Adrenal gland (tissue), 12 donors: ENCODE measurements around the gene MLH3. TPM values are rescaled to one million over a fixed set of nuclear protein-coding genes. Genes with fewer than 3 reads are reported as not detected.
A peak's percentile ranks its signal among the peaks of the same experiment; 100 is the strongest.

Source experiments
- DNase-seq, 7 donors: peaks; one replicate each; pipeline ENCODE4 v3.0.0-alpha.2; 2019 to 2020
- H3K27ac ChIP-seq, 5 donors: fragments of 200-600 bp; sonication (generic) in 4 of 5; 1 replicate in 3 of 5; 2 replicates in 2 of 5; pipeline versions ENCODE4 v1.5.1 to v1.8.0; 2016 to 2020; ENCODE audit warnings: mild to moderate bottlenecking in 1 of 5
- H3K27me3 ChIP-seq: fragments of 200-600 bp; 2 replicates; pipeline ENCODE4 v1.8.0; 2021
- H3K36me3 ChIP-seq, 2 donors: fragments of 200-600 bp; replicated peaks in 1 of 2; 1 replicate in 1 of 2; 2 replicates in 1 of 2; pipeline versions ENCODE4 v1.5.1 to v1.8.0; 2018 to 2022
- H3K4me1 ChIP-seq, 2 donors: fragments of 200-600 bp; replicated peaks in 1 of 2; 1 replicate in 1 of 2; 2 replicates in 1 of 2; pipeline versions ENCODE4 v1.5.1 to v1.8.0; 2018 to 2021
- H3K4me3 ChIP-seq, 4 donors: fragments of 200-600 bp; sonication (generic) in 3 of 4; one replicate each; pipeline ENCODE4 v1.5.1; 2016 to 2018
- H3K9me3 ChIP-seq, 3 donors: fragments of 200-600 bp; sonication (generic) in 1 of 3; replicated peaks in 1 of 3; 1 replicate in 2 of 3; 2 replicates in 1 of 3; pipeline versions ENCODE4 v1.5.1 to v1.8.0; 2016 to 2021
- CTCF ChIP-seq, 6 experiments: fragments of 450-650 bp in 4 of 6; fragments of 200-600 bp in 2 of 6; sonication (generic) in 1 of 6; IDR thresholded peaks; 1 replicate in 5 of 6; 2 replicates in 1 of 6; pipeline versions ENCODE4 v1.5.1 to v1.8.0; 2016 to 2021; ENCODE audit warnings: antibody characterized with exemption in 6 of 6, mild to moderate bottlenecking in 2 of 6, moderate library complexity in 1 of 6
- POLR2A ChIP-seq, 2 donors: fragments of 450-650 bp; IDR thresholded peaks; one replicate each; pipeline ENCODE4 v1.6.1; 2017; ENCODE audit warnings: antibody characterized with exemption in 2 of 2, mild to moderate bottlenecking in 2 of 2, moderate library complexity in 1 of 2
- WGBS, 4 donors: extraction: QIAGEN DNeasy Blood & Tissue Kit in 2 of 4; methylation state at CpG; one replicate each; pipeline versions ENCODE4 v1.1.5 to v1.1.7; 2013 to 2017; 5-methylcytosine and 5-hydroxymethylcytosine counted together
- intact Hi-C, 2 donors: fragments of 100-400 bp; cut with DNase I; formaldehyde crosslinking; loops; one replicate each; pipeline versions ENCODE4 v1.14.1 to v1.15.0; 2022 to 2023
- polyA plus RNA-seq, 3 donors: library from polyadenylated mRNA; stranded (reverse); fragments of 200-250 nt in 2 of 3; fragments of 350-450 nt in 1 of 3; fragmentation: Illumina TruSeq in 1 of 3; extraction: RNeasy Lipid Tissue Mini Kit (QIAGEN cat#74804) in 1 of 3; gene quantifications; one replicate each; pipeline ENCODE4 v1.2.3, GENCODE V29; 2013 to 2014
- total RNA-seq, 9 donors: library from RNA; depleted of rRNA in 4 of 9; stranded (reverse); fragments of >200 nt in 4 of 9; fragments of 120-200 nt in 1 of 9; fragmentation: NEBNext Ultra II Directional in 1 of 9; extraction: Animal tissue kit (Norgen Biotek cat#: 25700) in 1 of 9; gene quantifications; one replicate each; pipeline versions ENCODE4 v1.1.0 to v1.2.4, GENCODE V29; 2013 to 2023
- donor health status: healthy with polysubstance abuse.
- donor health status: Bipolar disorder and iron deficiency.
- donor health status: DM: yes; HTN: yes; CAD: no.
- donor health status: DM: no; HTN: no; CAD: no.
- donor health status: DM: no; HTN: no; CAD: no.
- donor health status: DM: yes; HTN: yes; CAD: no.

Gene MLH3
- total and polyA plus RNA-seq, 12 donors = 22.2 to 51.4 (median 32.2) TPM

- TF ChIP-seq CTCF (IDR thresholded peaks at IDR 0.05) (no peak), POLR2A (IDR thresholded peaks at IDR 0.05) (no peak)
- Histone ChIP-seq H3K9me3 (no peaks in the 10 kb centered on the region), H3K27me3 (no peaks in the 10 kb centered on the region), H3K27ac (no peak overlapping the region), H3K36me3 (no peaks in the 10 kb centered on the region), H3K4me3 (no peak overlapping the region), H3K4me1 (peaks cover 0 to 11% of the 10 kb centered on the region in 2 donors)
- DNase-seq = peak in 1 of 7 donors; percentile 27
- 81 to 100% (median 93%) methylated on average over 3 to 4 of the region's 4 CpGs for WGBS, 4 donors
- intact Hi-C loops = no loop called here
Observed at GRCh38 chr14:74980398-74980730, 70.9 kb downstream of the MLH3 start.

- 80 to 91% (median 85%) methylated on average over 13 to 23 of the region's 23 CpGs for WGBS, 4 donors
- Histone ChIP-seq H3K27me3 (no peaks in the 10 kb centered on the region), H3K36me3 (no peaks in the 10 kb centered on the region), H3K27ac (no peak overlapping the region), H3K9me3 (no peaks in the 10 kb centered on the region), H3K4me1 (peaks cover 0 to 11% of the 10 kb centered on the region in 2 donors), H3K4me3 (no peak overlapping the region)
- TF ChIP-seq POLR2A (IDR thresholded peaks at IDR 0.05) (no peak), CTCF (IDR thresholded peaks at IDR 0.05) (no peak)
- intact Hi-C loops = no loop called here
- DNase-seq = peak in 1 of 7 donors; percentile 51
Observed at GRCh38 chr14:74979442-74980397, 71.5 kb downstream of the MLH3 start.

- H3K27me3 ChIP-seq = no peaks in the 10 kb centered on the region
- no peak for DNase-seq
- TF ChIP-seq POLR2A (IDR thresholded peaks at IDR 0.05) = no peak
- no peak for TF ChIP-seq CTCF (IDR thresholded peaks at IDR 0.05)
- WGBS, 4 donors = 72 to 90% (median 84%) methylated on average over 4 of the region's 4 CpGs
- H3K4me1 ChIP-seq = peaks cover 0 to 11% of the 10 kb centered on the region in 2 donors
- no peak overlapping the region for H3K27ac ChIP-seq
- H3K36me3 ChIP-seq = no peaks in the 10 kb centered on the region
- intact Hi-C loops = no loop called here
- H3K9me3 ChIP-seq = no peaks in the 10 kb centered on the region
- H3K4me3 ChIP-seq = no peak overlapping the region
Observed at GRCh38 chr14:74979029-74979428, 72.2 kb downstream of the MLH3 start.

DNA sequence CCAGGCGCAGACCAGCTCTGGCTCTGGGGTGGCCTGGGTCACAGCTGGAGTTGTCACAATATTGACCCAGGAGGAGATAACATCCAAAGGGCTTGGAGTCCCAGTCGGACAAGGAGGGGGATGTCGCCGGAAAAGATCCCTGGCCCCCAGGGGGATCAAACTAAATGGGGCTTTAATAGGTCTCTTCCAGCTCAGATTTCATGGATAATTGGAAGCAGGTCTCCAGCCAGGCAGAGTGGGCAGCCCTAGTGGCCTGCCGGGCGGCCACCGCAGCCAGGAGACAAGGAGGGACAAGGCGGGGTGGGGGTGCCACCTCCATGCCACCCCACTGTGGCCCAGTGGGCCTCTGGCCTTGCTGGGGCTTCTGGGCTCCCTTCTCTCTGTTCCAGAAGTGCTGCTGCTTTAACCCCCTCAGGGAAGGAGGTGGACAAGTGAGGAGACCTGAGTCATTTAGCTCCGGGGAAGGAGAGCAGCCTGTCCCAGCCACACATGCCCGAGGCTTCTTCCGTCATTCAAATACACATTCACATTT, 72.8 kb downstream of the MLH3 start:
- intact Hi-C loops = no loop called here
- TF ChIP-seq POLR2A (IDR thresholded peaks at IDR 0.05) (no peak), CTCF (IDR thresholded peaks at IDR 0.05) (no peak)
- peak in 1 of 7 donors; percentile 52 for DNase-seq
- Histone ChIP-seq H3K4me1 (peaks cover 0 to 13% of the 10 kb centered on the region in 2 donors), H3K4me3 (no peak overlapping the region), H3K27ac (no peak overlapping the region), H3K9me3 (no peaks in the 10 kb centered on the region), H3K36me3 (no peaks in the 10 kb centered on the region), H3K27me3 (no peaks in the 10 kb centered on the region)
- WGBS, 4 donors = 80 to 86% (median 85%) methylated on average over 8 to 11 of the region's 11 CpGs
